Cardiac fibroblast (primary cell): Measurements from ENCODE around the gene UNC79.
A peak's percentile ranks its signal among the peaks of the same experiment; 100 is the strongest.
"Not testable (repeated sequence)": the region's sequence is repeated elsewhere in the genome, so short reads cannot be mapped to it uniquely, and the experiment has no call there.

Experiments
- DNase-seq, 2 donors: peaks; one replicate each; pipeline versions ENCODE4 v3.0.0 to v3.0.0-alpha.2; 2010; ENCODE audit warnings: low read depth in 2 of 2
- H3K4me3 ChIP-seq, 2 donors: replicated peaks in 1 of 2; 1 replicate in 1 of 2; 2 replicates in 1 of 2; pipeline ENCODE4 v1.5.1; 2011; ENCODE audit warnings: low read depth in 2 of 2, low read length in 2 of 2, mild to moderate bottlenecking in 2 of 2, moderate library complexity in 1 of 2
- CTCF ChIP-seq: IDR thresholded peaks from one replicate; pipeline ENCODE4 v1.5.1; 2011; ENCODE audit warnings: low read depth, mild to moderate bottlenecking, low read length, inconsistent platforms

UNC79 gene

GRCh38 chr14:93430315-93431035 lies at the start of gene UNC79:
Gene UNC79, plus strand, starts transcription at chr14:93430939. Its CDS starts 91 bp downstream, at chr14:93431030.
- TF ChIP-seq CTCF, result no peak
- peak in 1 of 2 donors; percentile 16 for DNase-seq
- peak within 1 kb of the TSS in 1 of 2 donors; percentile 29 for H3K4me3 ChIP-seq

- no peak overlapping the region for H3K4me3 ChIP-seq
- no peak for TF ChIP-seq CTCF
- DNase-seq, result no peak
These were observed 49.1 kb upstream of the UNC79 start for GRCh38 chr14:93381644-93382043.

- not testable (repeated sequence) for DNase-seq, H3K4me3 ChIP-seq
These were observed 46.5 kb upstream of the UNC79 start for GRCh38 chr14:93384256-93384655.

- H3K4me3 ChIP-seq, result no peak overlapping the region
- no peak for TF ChIP-seq CTCF
- DNase-seq, result no peak
These were observed 35.5 kb upstream of the UNC79 start for GRCh38 chr14:93395231-93395630.

- no peak for DNase-seq
- no peak overlapping the region for H3K4me3 ChIP-seq
- TF ChIP-seq CTCF, result no peak
These were observed 34.3 kb upstream of the UNC79 start for GRCh38 chr14:93396456-93396855.

GRCh38 chr14:93398491-93398890 lies 32.2 kb upstream of the UNC79 start:
- DNase-seq, result no peak
- TF ChIP-seq CTCF, result no peak

GRCh38 chr14:93402951-93403350 lies 27.8 kb upstream of the UNC79 start:
- DNase-seq, result no peak
- no peak for TF ChIP-seq CTCF

More at GRCh38 chr14:93398491-93398890, 32.2 kb upstream of the UNC79 start:
- no peak overlapping the region for H3K4me3 ChIP-seq

More at GRCh38 chr14:93402951-93403350, 27.8 kb upstream of the UNC79 start:
- H3K4me3 ChIP-seq, result no peak overlapping the region
